NCI-H2029 treated with DMSO at 0.1 percent for 48 hours (cell line): Measurements from ENCODE around the gene SERPINA5.
"Not testable (repeated sequence)": the region's sequence is repeated elsewhere in the genome, so short reads cannot be mapped to it uniquely, and the experiment has no call there.

ENCODE experiments used
- DNase-seq: peaks from one replicate; lab custom pipeline; 2025; lab: John Stamatoyannopoulos, UW

The SERPINA5 gene

DNA sequence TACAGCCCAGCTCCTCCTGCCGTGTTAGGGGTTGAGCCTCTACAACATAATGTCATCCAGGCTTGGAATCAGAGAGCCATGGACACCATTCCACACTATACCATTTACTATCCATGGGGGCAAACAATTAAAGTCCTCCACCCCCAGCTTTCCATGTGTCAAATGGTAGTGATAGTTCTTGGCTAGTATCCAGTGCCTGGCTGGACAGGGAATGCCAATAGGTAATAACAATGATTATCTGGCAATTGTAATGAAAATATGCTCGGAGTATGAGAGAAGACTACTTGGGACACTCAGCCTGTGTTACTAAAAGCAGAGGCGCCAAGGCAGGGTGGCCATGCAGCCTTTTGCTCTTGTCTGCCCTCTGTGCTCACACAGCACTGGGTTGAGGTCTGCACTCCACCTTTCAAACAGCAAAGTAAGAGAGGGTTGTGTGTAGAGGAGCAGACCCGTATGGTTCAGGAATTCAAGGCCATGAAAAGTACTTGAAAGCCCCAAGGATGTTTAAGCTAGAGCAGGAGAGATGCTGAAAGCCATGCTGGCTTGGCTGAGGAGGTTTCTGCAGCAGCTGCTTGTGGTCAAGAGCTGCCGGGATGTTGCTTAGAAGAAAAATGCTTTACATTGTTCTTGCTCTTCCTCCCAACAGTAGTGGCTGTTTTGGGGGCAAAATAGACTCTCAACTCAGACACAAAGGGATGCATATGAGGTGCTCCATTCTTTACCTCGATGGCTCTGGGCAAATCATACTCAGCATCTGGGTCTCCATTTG, 41.6 kb downstream of the SERPINA5 start:
- DNase-seq, result no peak

DNA sequence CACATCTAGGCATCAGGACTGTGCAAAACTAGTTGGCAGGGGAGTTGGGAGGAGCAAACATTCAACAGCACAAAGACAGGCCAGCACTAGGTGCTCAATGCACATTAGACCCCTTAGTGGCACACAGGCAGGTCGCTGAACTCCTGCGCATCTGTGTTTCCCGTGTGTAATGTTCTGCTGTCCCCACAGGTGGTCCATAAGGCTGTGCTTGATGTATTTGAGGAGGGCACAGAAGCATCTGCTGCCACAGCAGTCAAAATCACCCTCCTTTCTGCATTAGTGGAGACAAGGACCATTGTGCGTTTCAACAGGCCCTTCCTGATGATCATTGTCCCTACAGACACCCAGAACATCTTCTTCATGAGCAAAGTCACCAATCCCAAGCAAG, 42.2 kb downstream of the SERPINA5 start:
- no peak for DNase-seq

DNA sequence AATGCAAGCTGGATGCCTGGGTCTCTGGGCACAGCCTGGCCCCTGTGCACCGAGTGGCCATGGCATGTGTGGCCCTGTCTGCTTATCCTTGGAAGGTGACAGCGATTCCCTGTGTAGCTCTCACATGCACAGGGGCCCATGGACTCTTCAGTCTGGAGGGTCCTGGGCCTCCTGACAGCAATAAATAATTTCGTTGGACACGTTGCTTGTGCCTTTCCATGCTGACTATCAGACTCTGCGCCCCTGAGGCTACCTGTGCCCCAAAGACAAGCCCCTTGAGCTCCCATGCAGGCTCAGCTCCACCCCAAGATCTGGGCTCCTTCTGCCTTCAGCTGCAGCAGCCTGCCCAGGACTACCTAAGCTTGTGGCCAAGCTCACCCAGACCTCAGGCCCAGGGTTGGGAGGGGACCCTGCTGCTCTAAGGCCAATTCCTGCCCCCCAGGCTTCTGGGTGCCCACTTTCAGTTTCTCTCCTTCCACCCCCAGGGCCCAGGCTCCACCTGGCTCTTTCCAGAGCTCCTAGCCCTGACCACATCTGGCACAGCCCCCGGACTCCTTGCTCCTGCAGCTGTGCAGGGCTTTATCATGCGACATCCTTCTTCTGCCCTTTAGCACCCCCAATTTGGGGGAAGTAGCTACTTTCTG, 42.8 kb downstream of the SERPINA5 start:
- DNase-seq, result no peak

DNA sequence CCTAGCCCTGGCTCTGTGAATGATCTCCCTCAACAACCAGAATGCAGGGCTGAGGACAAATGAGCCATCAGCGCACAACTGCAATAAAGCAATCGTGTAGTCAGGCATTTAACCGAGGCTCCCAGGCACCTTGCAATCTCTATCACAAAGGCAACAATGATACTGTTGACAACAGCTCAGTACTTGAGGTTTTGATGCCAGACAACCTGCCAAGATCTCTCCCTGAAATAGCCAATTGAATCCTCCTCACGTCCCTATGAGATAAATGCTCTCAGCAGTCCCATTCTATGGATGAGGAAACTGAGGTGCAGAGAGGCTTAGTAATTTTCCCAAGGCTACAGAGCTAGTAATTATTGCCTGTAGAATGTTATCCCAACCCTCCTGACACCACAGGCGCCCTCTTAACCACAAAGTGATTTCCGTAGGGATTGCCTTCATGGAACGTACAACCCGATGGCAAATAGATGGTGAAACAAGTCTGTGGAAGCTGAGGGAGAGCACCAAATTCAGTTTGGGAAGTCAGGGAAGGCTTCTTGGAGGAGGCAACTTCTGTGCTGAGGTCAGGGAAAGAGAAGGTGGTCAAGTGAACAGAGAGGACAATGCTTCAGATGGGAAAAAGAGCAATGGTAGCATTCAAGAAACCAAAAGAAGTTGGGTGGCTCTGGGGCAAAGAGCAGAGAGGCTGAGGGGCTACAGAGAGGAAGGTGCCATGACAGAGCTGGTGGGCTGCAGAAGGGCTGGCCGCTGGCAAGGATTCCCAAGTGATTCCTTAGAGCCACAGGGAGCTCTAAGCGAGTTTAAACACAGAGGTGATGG, 43.5 kb downstream of the SERPINA5 start:
- DNase-seq, result no peak

DNA sequence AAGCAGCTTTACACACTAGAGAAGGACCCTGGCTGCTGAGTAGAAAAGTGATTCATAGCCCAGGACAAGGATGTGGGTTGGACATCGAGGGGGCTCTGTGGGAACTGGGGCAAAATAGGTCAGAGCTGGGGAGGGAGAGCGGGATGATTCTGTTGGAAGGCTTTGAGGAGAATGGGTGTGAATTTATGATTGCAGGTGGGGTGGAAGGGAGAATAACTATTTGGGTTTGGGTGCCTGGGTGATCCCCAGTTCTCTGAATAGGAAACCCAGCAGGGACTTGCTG, 44.1 kb downstream of the SERPINA5 start:
- DNase-seq, result no peak

DNA sequence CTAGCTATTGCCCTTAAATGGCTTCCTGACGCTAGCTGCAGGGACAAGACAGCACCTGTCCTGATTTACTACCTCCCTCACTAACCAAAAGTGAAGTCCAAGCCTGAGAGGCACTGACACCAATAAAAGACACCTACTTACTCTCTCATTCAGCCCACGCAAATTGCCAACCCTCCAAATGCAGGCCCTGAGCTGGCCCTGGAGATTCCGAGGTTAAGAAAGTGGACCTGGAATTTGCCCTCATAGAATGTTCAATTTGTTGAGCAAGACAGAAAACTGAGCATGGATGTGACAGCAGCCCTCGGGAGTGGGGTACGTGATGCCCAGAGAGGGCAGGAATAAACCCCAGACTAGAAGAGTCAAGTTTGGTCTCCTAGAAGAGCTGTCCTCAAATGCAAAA, 47.4 kb downstream of the SERPINA5 start:
- DNase-seq, result no peak

DNA sequence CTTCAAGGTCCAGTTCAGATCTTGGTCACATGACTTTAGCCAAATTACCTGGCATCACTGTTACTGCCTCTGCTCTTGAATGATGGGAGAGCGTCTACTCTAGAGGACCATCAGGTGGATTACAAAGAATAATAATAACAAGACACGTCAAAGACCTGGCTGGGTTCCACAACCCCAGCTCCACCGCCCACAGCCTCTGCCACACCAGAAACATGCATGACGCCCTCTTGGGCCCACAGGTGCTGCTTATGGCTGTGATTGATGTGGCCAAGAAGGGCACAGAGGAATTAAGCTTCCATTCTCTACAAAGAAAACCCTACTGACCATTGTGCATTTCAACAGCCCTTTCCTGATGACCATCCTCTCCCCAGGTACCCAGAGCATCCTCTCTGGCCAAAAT, 49.2 kb downstream of the SERPINA5 start:
- DNase-seq, result no peak

DNA sequence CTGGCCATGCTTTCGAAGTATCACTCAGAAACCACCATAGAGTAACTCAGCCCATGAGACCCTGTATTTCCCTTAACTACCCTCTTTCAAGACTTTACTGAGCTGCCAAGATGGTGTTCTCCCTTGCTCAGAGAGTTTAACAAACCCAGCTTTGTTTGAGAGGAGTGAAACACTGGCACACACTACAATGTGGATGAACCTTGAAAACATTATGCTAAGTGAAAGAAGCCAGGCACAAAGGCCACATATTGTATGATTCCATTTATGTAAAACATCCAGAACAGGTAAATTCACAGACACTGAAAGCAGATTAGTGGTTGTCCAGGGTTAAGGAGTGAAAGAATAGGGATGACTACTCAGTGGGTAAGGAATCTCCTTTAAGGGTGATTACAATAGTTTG, 49.8 kb downstream of the SERPINA5 start:
- no peak for DNase-seq

DNA sequence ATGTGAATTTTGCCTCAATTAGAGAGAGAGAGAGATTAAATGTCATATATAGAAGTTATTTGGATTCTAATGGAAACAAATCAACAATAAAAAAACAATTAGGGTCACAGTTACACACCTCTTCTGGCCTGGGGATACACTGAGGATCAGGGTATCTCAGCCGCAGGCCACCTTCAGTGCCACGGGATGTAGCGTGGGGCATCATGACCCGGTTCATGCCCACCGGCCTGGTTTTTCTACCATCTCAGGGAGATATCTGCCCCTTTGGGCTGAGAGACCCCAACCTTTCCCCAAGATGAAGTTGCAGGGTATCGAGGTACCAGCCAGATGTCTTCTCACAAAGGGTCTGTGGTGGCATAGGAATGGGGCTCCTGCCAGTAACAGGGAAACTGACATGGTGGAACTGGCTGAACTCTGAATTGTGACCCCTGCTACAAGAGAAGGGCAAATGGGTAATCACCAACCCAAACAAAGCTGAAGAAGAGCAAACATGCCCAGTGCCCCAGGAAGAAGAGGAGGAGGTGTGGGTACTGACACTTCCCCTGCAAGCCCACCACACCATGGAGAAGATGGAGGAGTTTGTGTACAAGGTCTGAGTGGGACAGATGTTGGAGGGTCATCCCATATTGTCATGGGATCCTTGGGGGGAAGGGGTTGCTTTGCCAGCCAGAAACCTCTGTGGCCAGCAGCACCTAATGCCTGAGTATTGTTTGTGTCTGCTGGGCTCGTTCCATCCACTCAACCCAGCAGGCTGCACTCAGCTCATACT, 50.5 kb downstream of the SERPINA5 start:
- DNase-seq, result no peak

DNA sequence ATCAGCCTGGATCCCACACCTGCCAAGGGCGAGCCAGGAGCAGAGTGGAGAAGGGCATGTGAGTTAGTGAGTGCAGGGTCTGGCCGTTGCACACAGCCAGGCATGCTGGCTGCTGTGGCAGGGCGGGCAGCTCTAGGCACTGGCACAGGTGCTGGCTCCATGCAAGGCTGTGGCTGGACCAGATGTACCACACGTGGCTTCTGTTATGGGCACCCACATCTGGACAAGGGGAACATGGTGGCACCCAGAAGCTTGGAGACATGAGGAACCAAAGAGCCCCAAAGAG, 51.0 kb downstream of the SERPINA5 start:
- DNase-seq, result no peak

DNA sequence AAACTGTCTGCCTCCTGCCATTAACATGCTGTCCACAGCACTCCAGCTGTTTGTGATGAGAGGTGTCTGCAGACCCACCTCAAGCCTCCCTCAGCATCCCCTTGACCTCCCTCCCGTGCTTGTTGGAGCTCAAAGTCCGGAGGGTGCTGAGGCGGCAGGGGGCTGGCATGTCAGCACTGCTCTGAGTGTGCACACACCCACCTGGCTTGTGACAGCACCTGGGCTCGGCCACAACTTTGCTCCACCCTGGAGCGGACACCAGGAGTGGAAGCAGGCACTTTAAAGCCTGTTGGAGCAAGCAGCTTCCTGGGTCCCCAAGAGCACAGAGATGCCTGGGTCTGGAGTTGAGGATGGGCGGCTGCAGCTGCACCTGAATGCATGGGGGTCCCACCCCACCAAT, 51.9 kb downstream of the SERPINA5 start:
- no peak for DNase-seq

DNA sequence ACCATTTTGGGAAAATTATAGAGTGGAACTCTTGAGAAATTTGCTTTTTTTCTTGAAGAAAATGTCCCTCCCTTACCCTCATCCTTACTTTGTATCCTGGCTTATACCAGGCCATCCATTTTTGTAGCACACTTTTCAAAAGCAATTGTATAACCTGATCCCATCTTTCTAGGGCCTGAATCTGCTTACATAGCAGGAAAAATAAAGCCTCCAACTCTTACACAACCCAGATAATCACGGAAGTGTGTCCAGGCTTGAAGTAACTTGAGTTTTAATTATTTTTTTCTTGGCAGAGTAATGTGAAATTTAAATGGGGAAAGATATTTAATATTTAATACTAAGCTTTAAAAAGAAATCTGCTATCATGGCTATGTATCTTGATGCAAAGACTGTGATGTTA, 53.9 kb downstream of the SERPINA5 start:
- DNase-seq, result no peak

DNA sequence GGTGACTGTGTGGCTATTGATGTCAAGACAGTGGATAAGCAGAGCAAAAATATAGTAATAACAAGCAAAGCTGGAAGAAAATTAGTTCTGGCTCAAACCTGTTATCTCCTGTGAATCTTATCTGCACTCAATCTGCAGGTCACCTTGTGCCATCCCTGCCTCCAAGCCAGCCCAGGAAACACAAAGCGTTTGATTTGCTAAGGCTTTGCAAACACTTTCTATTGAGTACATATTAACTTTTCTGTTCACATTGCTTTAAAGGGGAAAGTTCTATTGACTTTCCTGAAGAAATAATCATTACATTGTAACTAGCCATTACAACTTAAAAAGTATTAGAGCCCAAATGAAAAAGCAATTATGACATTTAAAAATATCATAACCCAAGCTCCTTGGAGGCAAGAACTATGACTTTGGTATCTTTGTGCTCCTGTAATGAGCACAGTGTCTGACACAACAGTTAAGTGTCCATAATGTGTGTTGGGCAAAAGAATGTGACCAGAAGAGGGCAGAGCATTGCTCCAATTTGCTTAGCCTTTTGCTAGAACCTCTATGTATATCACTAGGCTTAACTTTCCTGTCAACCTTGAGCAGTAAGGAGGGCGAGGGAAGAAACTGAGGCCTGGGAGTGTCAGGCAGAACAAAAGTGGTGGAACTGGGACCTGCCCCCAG, 55.7 kb downstream of the SERPINA5 start:
- no peak for DNase-seq

DNA sequence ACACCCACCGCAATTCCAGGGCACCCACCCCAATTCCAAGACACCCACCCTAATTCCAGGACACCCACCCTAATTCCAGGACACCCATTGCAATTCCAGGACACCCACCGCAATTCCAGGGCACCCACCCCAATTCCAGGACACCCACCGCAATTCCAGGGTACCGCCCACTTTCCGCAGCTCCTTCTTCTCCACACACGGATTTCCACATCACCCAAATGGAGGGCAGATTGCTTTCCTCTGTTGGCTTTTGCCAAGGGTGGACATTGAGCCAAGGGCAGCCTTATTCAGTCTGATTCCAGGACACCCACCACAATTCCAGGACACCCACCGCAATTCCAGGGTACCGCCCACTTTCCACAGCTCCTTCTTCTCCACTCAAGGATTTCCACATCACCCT, 56.6 kb downstream of the SERPINA5 start:
- DNase-seq, result not testable (repeated sequence)

DNA sequence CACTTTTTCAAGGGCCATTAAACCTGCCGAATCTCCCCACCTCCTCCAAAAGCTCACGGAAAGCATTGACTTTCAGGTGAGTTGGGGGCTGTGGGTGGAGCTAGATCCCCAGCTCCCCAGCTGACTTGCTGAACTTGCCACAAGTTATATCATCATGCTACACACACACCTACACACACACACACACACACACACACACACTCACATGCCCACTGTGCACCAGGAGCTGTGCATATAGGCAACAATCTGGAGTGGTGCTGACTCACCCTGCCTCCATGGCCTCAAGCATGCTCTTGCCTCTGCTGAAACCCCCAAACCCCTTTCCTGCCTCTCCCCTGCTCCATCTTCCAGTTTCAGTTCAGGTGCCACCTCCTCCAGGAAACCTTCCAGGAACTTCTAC, 57.1 kb downstream of the SERPINA5 start:
- no peak for DNase-seq

DNA sequence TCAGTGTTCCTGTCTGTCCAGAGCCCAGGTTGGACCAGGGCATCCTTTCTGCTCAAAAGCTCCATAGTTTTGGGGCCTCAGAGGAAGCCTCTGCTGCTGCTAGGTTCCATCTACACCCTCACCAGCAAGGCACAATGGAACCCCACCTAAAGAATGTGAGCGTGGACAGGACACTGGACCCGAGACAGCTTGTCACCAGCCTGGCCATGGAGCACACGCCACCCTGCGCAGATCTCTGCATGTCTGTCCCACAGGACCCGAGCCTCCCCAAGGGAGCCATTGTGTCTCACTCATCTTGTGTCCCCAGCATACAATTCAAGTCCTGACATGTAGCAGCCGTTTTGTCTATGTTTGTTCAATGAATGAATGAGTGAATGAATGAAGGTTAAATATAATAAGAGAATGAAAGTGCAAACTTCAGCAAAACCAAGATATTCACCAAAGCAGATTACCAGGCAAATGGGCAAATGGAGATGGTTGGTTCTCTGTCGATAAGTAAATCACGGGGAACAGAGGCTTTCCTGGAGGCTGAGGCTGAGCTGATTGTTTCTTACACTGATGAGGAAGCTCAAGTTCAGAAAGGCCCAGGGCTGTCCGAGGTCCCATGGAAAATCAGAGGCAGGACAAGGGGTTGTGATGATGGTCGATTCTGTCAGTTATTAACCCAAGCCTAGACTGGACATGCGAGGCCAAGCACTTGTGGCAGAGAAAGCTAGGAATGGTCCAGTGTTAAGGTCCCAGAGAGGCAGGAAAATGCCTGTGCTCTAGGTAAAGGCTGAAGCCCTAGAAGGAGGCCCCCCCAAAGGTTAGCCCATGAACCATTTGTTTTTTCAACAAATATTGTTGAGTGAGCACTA, 58.0 kb downstream of the SERPINA5 start:
- DNase-seq, result no peak

DNA sequence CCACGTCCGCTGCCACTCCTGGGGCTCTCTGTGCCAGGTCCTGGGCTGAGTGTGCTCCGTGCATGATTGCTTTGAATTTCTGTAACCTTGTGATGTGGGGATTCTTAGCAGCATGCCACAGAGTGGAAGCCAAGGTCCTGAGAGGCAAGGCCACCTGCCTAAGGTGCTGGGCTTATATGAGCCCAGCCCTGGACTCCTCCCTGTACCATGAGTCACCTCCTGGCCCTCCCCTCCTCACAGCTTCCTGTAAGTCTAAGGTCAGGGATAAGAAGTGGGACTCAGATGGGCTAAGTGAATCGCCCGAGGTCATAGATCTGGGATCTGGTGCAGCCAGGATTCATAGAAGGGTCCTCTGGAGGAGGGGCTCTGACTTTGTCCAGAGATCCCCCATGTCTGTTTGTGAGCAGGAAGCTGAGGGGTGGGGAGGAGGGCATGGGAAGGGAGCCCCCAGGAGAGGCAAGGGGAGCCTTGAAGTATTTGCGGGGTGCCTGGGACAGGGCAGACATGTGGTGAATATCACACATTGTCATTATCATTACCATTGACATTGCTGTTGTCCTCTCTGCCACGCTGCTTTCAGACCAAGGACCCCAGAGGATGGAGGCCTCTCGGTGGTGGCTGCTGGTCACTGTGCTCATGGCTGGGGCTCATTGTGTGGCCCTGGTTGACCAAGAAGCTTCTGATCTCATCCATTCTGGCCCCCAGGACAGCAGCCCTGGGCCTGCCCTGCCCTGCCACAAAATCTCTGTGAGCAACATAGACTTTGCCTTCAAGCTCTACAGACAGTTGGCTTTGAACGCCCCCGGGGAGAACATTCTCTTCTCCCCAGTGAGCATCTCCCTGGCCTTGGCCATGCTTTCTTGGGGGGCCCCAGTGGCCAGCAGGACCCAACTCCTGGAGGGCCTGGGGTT, 59.8 kb downstream of the SERPINA5 start:
- no peak for DNase-seq

DNA sequence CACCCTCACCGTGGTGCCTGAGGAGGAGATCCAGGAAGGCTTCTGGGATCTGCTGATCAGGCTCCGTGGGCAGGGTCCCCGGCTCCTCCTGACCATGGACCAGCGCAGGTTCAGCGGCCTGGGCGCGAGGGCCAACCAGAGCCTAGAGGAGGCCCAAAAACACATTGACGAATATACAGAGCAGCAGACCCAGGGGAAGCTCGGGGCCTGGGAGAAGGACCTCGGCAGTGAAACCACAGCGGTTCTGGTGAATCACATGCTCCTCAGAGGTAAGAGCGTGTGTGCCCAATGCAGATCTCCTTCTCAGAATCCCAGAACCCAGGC, 60.4 kb downstream of the SERPINA5 start:
- no peak for DNase-seq
